GM19397 (cell line): ENCODE data around the gene NPC2.
"Not testable (repeated sequence)": the region's sequence is repeated elsewhere in the genome, so short reads cannot be mapped to it uniquely, and the experiment has no call there.

ENCODE experiments used
- ATAC-seq: cut with Tn5 transposase; IDR thresholded peaks from one replicate; pipeline ENCODE4 v1.9.1; 2021; ENCODE audit warnings: mild to moderate bottlenecking, moderate library complexity; ENCODE audit not compliant: unreplicated experiment

NPC2 gene

GRCh38 chr14:74492776-74493342 is at the start of gene NPC2:
NPC2 (minus strand) TSS chr14:74493305; CDS start chr14:74493274, 31 bp downstream.
- peak; percentile 15 for ATAC-seq

GRCh38 chr14:74542056-74542685 is 49.1 kb upstream of the NPC2 start:
- ATAC-seq = no peak

GRCh38 chr14:74541225-74541624 is 48.1 kb upstream of the NPC2 start:
- no peak for ATAC-seq

- no peak for ATAC-seq
These were observed 46.4 kb upstream of the NPC2 start for GRCh38 chr14:74539503-74539902.

- ATAC-seq = no peak
These were observed 45.6 kb upstream of the NPC2 start for GRCh38 chr14:74538411-74539391.

GRCh38 chr14:74536336-74536735 is 43.2 kb upstream of the NPC2 start:
- not testable (repeated sequence) for ATAC-seq

GRCh38 chr14:74535756-74536325 is 42.7 kb upstream of the NPC2 start:
- no peak for ATAC-seq

GRCh38 chr14:74533576-74533975 is 40.5 kb upstream of the NPC2 start:
- no peak for ATAC-seq

- ATAC-seq = no peak
These were observed 39.1 kb upstream of the NPC2 start for GRCh38 chr14:74532246-74532645.

GRCh38 chr14:74531467-74531866 is 38.4 kb upstream of the NPC2 start:
- no peak for ATAC-seq

- no peak for ATAC-seq
These were observed 37.9 kb upstream of the NPC2 start for GRCh38 chr14:74531006-74531405.

- ATAC-seq = no peak
These were observed 35.8 kb upstream of the NPC2 start for GRCh38 chr14:74528886-74529285.

GRCh38 chr14:74528406-74528805 is 35.3 kb upstream of the NPC2 start:
- no peak for ATAC-seq

GRCh38 chr14:74527736-74528280 is 34.7 kb upstream of the NPC2 start:
- ATAC-seq = no peak

GRCh38 chr14:74526854-74527585 is 33.9 kb upstream of the NPC2 start:
- ATAC-seq = no peak

- no peak for ATAC-seq
These were observed 32.3 kb upstream of the NPC2 start for GRCh38 chr14:74525361-74525851.

GRCh38 chr14:74524812-74525135 is 31.7 kb upstream of the NPC2 start:
- no peak for ATAC-seq

GRCh38 chr14:74524076-74524811 is 31.1 kb upstream of the NPC2 start:
- ATAC-seq = no peak

GRCh38 chr14:74522740-74523139 is 29.6 kb upstream of the NPC2 start:
- no peak for ATAC-seq

- no peak for ATAC-seq
These were observed 28.7 kb upstream of the NPC2 start for GRCh38 chr14:74521756-74522155.
